Kasumi-1 (cell line): ENCODE data around the gene C9orf43.

Experiments used
- DNase-seq, 2 experiments: peaks; one replicate each; lab custom pipeline; 2025; lab: John Stamatoyannopoulos, UW

Gene C9orf43

GRCh38 chr9:113467183-113467582, 56.6 kb downstream of the C9orf43 start:
- no peak for DNase-seq

GRCh38 chr9:113468716-113469448, 58.3 kb downstream of the C9orf43 start:
- DNase-seq = no peak

- no peak for DNase-seq
Measured at GRCh38 chr9:113471143-113471542, 60.6 kb downstream of the C9orf43 start.

GRCh38 chr9:113471566-113471965, 61.0 kb downstream of the C9orf43 start:
- no peak for DNase-seq

GRCh38 chr9:113472199-113472598, 61.7 kb downstream of the C9orf43 start:
- DNase-seq = no peak

GRCh38 chr9:113474360-113475028, 63.9 kb downstream of the C9orf43 start:
- no peak for DNase-seq

GRCh38 chr9:113475031-113475430, 64.5 kb downstream of the C9orf43 start:
- DNase-seq = no peak

- peak in 1 of 2 experiments; percentile 15 for DNase-seq
Measured at GRCh38 chr9:113475992-113476391, 65.4 kb downstream of the C9orf43 start.

GRCh38 chr9:113476511-113476916, 66.0 kb downstream of the C9orf43 start:
- DNase-seq = no peak

- DNase-seq = no peak
Measured at GRCh38 chr9:113477058-113477457, 66.5 kb downstream of the C9orf43 start.

GRCh38 chr9:113477661-113478060, 67.1 kb downstream of the C9orf43 start:
- DNase-seq = no peak

GRCh38 chr9:113479174-113479621, 68.7 kb downstream of the C9orf43 start:
- no peak for DNase-seq
